ENCODE measurements around the gene TNFRSF6B.

TNFRSF6B gene

GRCh38 chr20:63694584-63695423, 1.6 kb upstream of the TNFRSF6B start:
- no peak for TF ChIP-seq CTCF (IDR thresholded peaks at IDR 0.05; ENCODE audit: insufficient read depth, low read depth, low read length, missing control alignments)
- no peak overlapping the region for H3K4me3 ChIP-seq (ENCODE audit: low read depth, low read length)
- no peak for DNase-seq (ENCODE audit: low read depth)

GRCh38 chr20:63695424-63696305, 787 bp upstream of the TNFRSF6B start:
- no peak for TF ChIP-seq CTCF (IDR thresholded peaks at IDR 0.05; ENCODE audit: insufficient read depth, low read depth, low read length, missing control alignments)
- DNase-seq (ENCODE audit: low read depth): no peak

GRCh38 chr20:63696306-63696627, 185 bp upstream of the TNFRSF6B start:
- no peak for TF ChIP-seq CTCF (IDR thresholded peaks at IDR 0.05; ENCODE audit: insufficient read depth, low read depth, low read length, missing control alignments)
- no peak for DNase-seq (ENCODE audit: low read depth)
- H3K4me3 ChIP-seq (ENCODE audit: low read depth, low read length): no peak overlapping the region

More at GRCh38 chr20:63695424-63696305, 787 bp upstream of the TNFRSF6B start:
- H3K4me3 ChIP-seq (ENCODE audit: low read depth, low read length): no peak overlapping the region

GRCh38 chr20:63697357-63697867, 960 bp downstream of the TNFRSF6B start:
- TF ChIP-seq CTCF (IDR thresholded peaks at IDR 0.05; ENCODE audit: insufficient read depth, low read depth, low read length, missing control alignments): no peak
- H3K4me3 ChIP-seq (ENCODE audit: low read depth, low read length): no peak overlapping the region
- DNase-seq (ENCODE audit: low read depth): no peak

GRCh38 chr20:63697868-63698545, 1.6 kb downstream of the TNFRSF6B start:
- TF ChIP-seq CTCF (IDR thresholded peaks at IDR 0.05; ENCODE audit: insufficient read depth, low read depth, low read length, missing control alignments): no peak
- no peak for DNase-seq (ENCODE audit: low read depth)
- H3K4me3 ChIP-seq (ENCODE audit: low read depth, low read length): no peak overlapping the region

DNA sequence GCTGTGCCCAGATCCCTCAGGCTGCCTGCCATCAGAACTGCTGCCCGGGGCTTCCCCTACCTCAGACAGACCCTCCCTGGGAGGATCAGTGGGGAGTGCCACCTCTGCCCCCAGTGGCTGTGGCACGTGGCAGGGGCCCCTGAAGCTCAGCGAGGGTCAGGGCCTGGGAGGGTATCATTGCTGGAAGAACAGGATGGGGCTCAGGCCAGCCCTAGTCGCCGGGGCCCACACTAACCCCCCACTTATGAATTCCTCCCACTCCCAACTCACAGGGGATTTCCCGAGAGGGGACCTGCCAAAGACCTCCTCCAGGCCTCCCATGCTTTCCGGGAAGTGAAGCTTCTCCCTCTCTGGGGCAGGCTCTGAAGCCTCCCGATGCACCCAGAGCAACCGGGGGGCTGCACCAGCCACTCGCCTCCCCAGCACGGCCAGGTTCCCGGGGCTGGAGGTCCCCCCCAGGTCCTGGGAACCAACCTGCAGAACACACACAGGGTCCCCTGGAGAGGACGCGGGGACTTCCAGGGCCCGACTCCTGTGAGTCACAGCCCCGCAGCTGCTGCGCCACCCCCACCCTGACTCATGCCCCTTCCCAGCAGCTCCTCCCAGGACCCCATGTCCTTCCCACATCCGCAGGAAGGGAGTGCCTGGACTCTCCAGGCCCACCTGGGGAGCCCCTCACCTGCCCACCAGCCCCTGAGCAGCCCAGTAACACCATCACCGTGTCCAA, 2.5 kb downstream of the TNFRSF6B start:
- TF ChIP-seq CTCF (IDR thresholded peaks at IDR 0.05; ENCODE audit: insufficient read depth, low read depth, low read length, missing control alignments): no peak
- no peak overlapping the region; the same call in 1 of the 2 replicates for H3K4me3 ChIP-seq (ENCODE audit: low read depth, low read length)
- DNase-seq (ENCODE audit: low read depth): peak; percentile 77
